Measurements from ENCODE around the gene NOP14.

The NOP14 gene

GRCh38 chr4:2909583-2909982 is 53.6 kb downstream of the NOP14 start:
- DNase-seq, result no peak

- DNase-seq, result no peak
These were observed 54.5 kb downstream of the NOP14 start for GRCh38 chr4:2908686-2909085.

- DNase-seq, result no peak
These were observed 55.4 kb downstream of the NOP14 start for GRCh38 chr4:2907706-2908293.

GRCh38 chr4:2907226-2907625 is 56.0 kb downstream of the NOP14 start:
- DNase-seq, result no peak

GRCh38 chr4:2906218-2906617 is 57.0 kb downstream of the NOP14 start:
- no peak for DNase-seq

- no peak for DNase-seq
These were observed 57.7 kb downstream of the NOP14 start for GRCh38 chr4:2905544-2905943.

- no peak for DNase-seq
These were observed 61.1 kb downstream of the NOP14 start for GRCh38 chr4:2902126-2902525.

- no peak for DNase-seq
These were observed 62.0 kb downstream of the NOP14 start for GRCh38 chr4:2901186-2901585.

- DNase-seq, result no peak
These were observed 62.5 kb downstream of the NOP14 start for GRCh38 chr4:2900741-2901140.

- DNase-seq, result no peak
These were observed 65.2 kb downstream of the NOP14 start for GRCh38 chr4:2898001-2898400.

- DNase-seq, result no peak
These were observed 69.4 kb downstream of the NOP14 start for GRCh38 chr4:2893772-2894171.

GRCh38 chr4:2891294-2891693 is 71.9 kb downstream of the NOP14 start:
- no peak for DNase-seq

GRCh38 chr4:2888886-2889285 is 74.3 kb downstream of the NOP14 start:
- DNase-seq, result no peak
